Measurements from ENCODE around the gene ABCC6.

- no peak for TF ChIP-seq CTCF (IDR thresholded peaks at IDR 0.05; ENCODE audit: poor library complexity, severe bottlenecking)
- TF ChIP-seq EZH2 (IDR thresholded peaks at IDR 0.05; ENCODE audit: borderline replicate concordance, insufficient read depth, low read length, poor library complexity, severe bottlenecking), result no peak
- no peak for TF ChIP-seq RAD21 (conservative IDR thresholded peaks at IDR 0.05)
- TF ChIP-seq TAF1 (IDR thresholded peaks at IDR 0.05; ENCODE audit: low read depth), result no peak
Observed at GRCh38 chr16:16107839-16108238, 115.5 kb downstream of the ABCC6 start.

Data from neural cell (in vitro differentiated cells).